ENCODE measurements around the gene EFCAB11.

The EFCAB11 gene

GRCh38 chr14:89760086-89760485 is 194.4 kb downstream of the EFCAB11 start:
- Histone ChIP-seq H4K20me1 (ENCODE audit: control insufficient read depth, insufficient read depth, low read depth, low read length) (no peaks in the 10 kb centered on the region), H3K4me3 (ENCODE audit: low read length) (no peak overlapping the region), H3K27me3 (ENCODE audit: control insufficient read depth, low read length) (no peaks in the 10 kb centered on the region), H3K9me3 (ENCODE audit: control insufficient read depth, insufficient read depth, low read length) (peaks cover 3% of the 10 kb centered on the region; the same call in 1 of the 2 replicates), H3K9me2 (replicated peaks; ENCODE audit: control insufficient read depth, low read length) (no peaks in the 10 kb centered on the region), H3K36me3 (ENCODE audit: control insufficient read depth, low read length) (no peaks in the 10 kb centered on the region), H3K4me1 (ENCODE audit: control insufficient read depth, low read length) (no peaks in the 10 kb centered on the region), H3K4me2 (ENCODE audit: low read length) (no peak overlapping the region), H3F3A (ENCODE audit: control insufficient read depth, insufficient read depth) (no peaks in the 10 kb centered on the region), H3K27ac (ENCODE audit: low read depth, low read length) (no peak overlapping the region), H3K79me2 (ENCODE audit: control insufficient read depth, low read length) (no peaks in the 10 kb centered on the region)
- no peak for TF ChIP-seq CTCF (IDR thresholded peaks at IDR 0.05; ENCODE audit: low read depth, low read length, poor library complexity, severe bottlenecking)
- no peak for TF ChIP-seq EZH2phosphoT487 (IDR thresholded peaks at IDR 0.05; ENCODE audit: borderline replicate concordance, low read length)

- Histone ChIP-seq H3K36me3 (ENCODE audit: control insufficient read depth, low read length) (no peaks in the 10 kb centered on the region), H3K4me2 (ENCODE audit: low read length) (no peak overlapping the region), H3K27me3 (ENCODE audit: control insufficient read depth, low read length) (no peaks in the 10 kb centered on the region), H3K4me1 (ENCODE audit: control insufficient read depth, low read length) (no peaks in the 10 kb centered on the region), H3K27ac (ENCODE audit: low read depth, low read length) (no peak overlapping the region), H3F3A (ENCODE audit: control insufficient read depth, insufficient read depth) (no peaks in the 10 kb centered on the region), H3K9me3 (ENCODE audit: control insufficient read depth, insufficient read depth, low read length) (peaks cover 3% of the 10 kb centered on the region; the same call in 1 of the 2 replicates), H3K4me3 (ENCODE audit: low read length) (no peak overlapping the region), H3K9me2 (replicated peaks; ENCODE audit: control insufficient read depth, low read length) (no peaks in the 10 kb centered on the region), H3K79me2 (ENCODE audit: control insufficient read depth, low read length) (no peaks in the 10 kb centered on the region), H4K20me1 (ENCODE audit: control insufficient read depth, insufficient read depth, low read depth, low read length) (no peaks in the 10 kb centered on the region)
- TF ChIP-seq EZH2phosphoT487 (IDR thresholded peaks at IDR 0.05; ENCODE audit: borderline replicate concordance, low read length) (no peak), CTCF (IDR thresholded peaks at IDR 0.05; ENCODE audit: low read depth, low read length, poor library complexity, severe bottlenecking) (no peak)
Measured at GRCh38 chr14:89757313-89757939, 197.1 kb downstream of the EFCAB11 start.

- TF ChIP-seq EZH2phosphoT487 (IDR thresholded peaks at IDR 0.05; ENCODE audit: borderline replicate concordance, low read length) (no peak), CTCF (IDR thresholded peaks at IDR 0.05; ENCODE audit: low read depth, low read length, poor library complexity, severe bottlenecking) (no peak)
Measured at GRCh38 chr14:89755816-89756215, 198.7 kb downstream of the EFCAB11 start.

More at GRCh38 chr14:89755816-89756215, 198.7 kb downstream of the EFCAB11 start:
- Histone ChIP-seq H3K79me2 (ENCODE audit: control insufficient read depth, low read length) (no peaks in the 10 kb centered on the region), H3K4me2 (ENCODE audit: low read length) (no peak overlapping the region), H3K4me1 (ENCODE audit: control insufficient read depth, low read length) (no peaks in the 10 kb centered on the region), H3F3A (ENCODE audit: control insufficient read depth, insufficient read depth) (no peaks in the 10 kb centered on the region), H3K27me3 (ENCODE audit: control insufficient read depth, low read length) (no peaks in the 10 kb centered on the region), H3K27ac (ENCODE audit: low read depth, low read length) (no peak overlapping the region), H3K4me3 (ENCODE audit: low read length) (no peak overlapping the region), H3K9me2 (replicated peaks; ENCODE audit: control insufficient read depth, low read length) (no peaks in the 10 kb centered on the region), H3K36me3 (ENCODE audit: control insufficient read depth, low read length) (no peaks in the 10 kb centered on the region), H3K9me3 (ENCODE audit: control insufficient read depth, insufficient read depth, low read length) (peaks cover 3% of the 10 kb centered on the region; the same call in 1 of the 2 replicates), H4K20me1 (ENCODE audit: control insufficient read depth, insufficient read depth, low read depth, low read length) (no peaks in the 10 kb centered on the region)
